ENCODE results near the gene RNF213.
"Not testable (repeated sequence)": the region's sequence is repeated elsewhere in the genome, so short reads cannot be mapped to it uniquely, and the experiment has no call there.

Gene RNF213

GRCh38 chr17:80253631-80254395 lies 6.8 kb upstream of the RNF213 start:
- no peak for DNase-seq

- peak; percentile 35 to 53 (median 46) for DNase-seq
Measured at GRCh38 chr17:80254396-80255251, 6.0 kb upstream of the RNF213 start.

GRCh38 chr17:80256034-80256350 lies 4.7 kb upstream of the RNF213 start:
- no peak for DNase-seq

- DNase-seq = no peak
Measured at GRCh38 chr17:80257716-80258213, 2.9 kb upstream of the RNF213 start.

- not testable (repeated sequence) for DNase-seq
Measured at GRCh38 chr17:80258296-80258695, 2.4 kb upstream of the RNF213 start.

GRCh38 chr17:80259457-80260068 lies 1.1 kb upstream of the RNF213 start:
- no peak for DNase-seq

- peak; percentile 46 to 63 (median 58) for DNase-seq
Measured at GRCh38 chr17:80260069-80260535, 550 bp upstream of the RNF213 start.

- DNase-seq = peak in 3 of 4 experiments; percentile 15 to 52 (median 51)
Measured at GRCh38 chr17:80261159-80261894, 675 bp downstream of the RNF213 start.

- DNase-seq = no peak
Measured at GRCh38 chr17:80261895-80262279, 1.2 kb downstream of the RNF213 start.

- no peak for DNase-seq
Measured at GRCh38 chr17:80262291-80262690, 1.6 kb downstream of the RNF213 start.

- DNase-seq = no peak
Measured at GRCh38 chr17:80262775-80263244, 2.2 kb downstream of the RNF213 start.

GRCh38 chr17:80263253-80264204 lies 2.9 kb downstream of the RNF213 start:
- peak; percentile 71 to 77 (median 74) for DNase-seq

GRCh38 chr17:80264205-80265075 lies 3.8 kb downstream of the RNF213 start:
- peak in 3 of 4 experiments; percentile 27 to 36 (median 34) for DNase-seq

- DNase-seq = peak in 3 of 4 experiments; percentile 30 to 35 (median 30)
Measured at GRCh38 chr17:80265205-80266068, 4.8 kb downstream of the RNF213 start.

GRCh38 chr17:80267391-80267790 lies 6.7 kb downstream of the RNF213 start:
- DNase-seq = no peak

GRCh38 chr17:80268427-80268826 lies 7.8 kb downstream of the RNF213 start:
- DNase-seq = no peak

- no peak for DNase-seq
Measured at GRCh38 chr17:80269405-80269807, 8.8 kb downstream of the RNF213 start.

- no peak for DNase-seq
Measured at GRCh38 chr17:80270104-80270503, 9.5 kb downstream of the RNF213 start.

- peak in 1 of 4 experiments; percentile 14 for DNase-seq
Measured at GRCh38 chr17:80270836-80271235, 10.2 kb downstream of the RNF213 start.

Data from activated CD4-positive, CD25-positive, alpha-beta regulatory T cell (primary cell).